ENCODE results near the gene RADIL. TPM values are rescaled to one million over a fixed set of nuclear protein-coding genes. Genes with fewer than 3 reads are reported as not detected.
"Not testable (repeated sequence)": the region's sequence is repeated elsewhere in the genome, so short reads cannot be mapped to it uniquely, and the experiment has no call there.

RADIL gene
- total and polyA plus RNA-seq, 8 donors: 1.2 to 21.6 (median 3.0) TPM; not detected in 1

- intact Hi-C loops (cut with DNase I; ENCODE audit: low total_unique reads): no loop called here
These were observed 85.4 kb downstream of the RADIL start for GRCh38 chr7:4797858-4798705.

GRCh38 chr7:4796453-4796852 is 87.1 kb downstream of the RADIL start:
- no peak for TF ChIP-seq EP300 (IDR thresholded peaks at IDR 0.05)
- TF ChIP-seq POLR2A (IDR thresholded peaks at IDR 0.05): no peak
- TF ChIP-seq POLR2AphosphoS5 (IDR thresholded peaks at IDR 0.05): no peak
- TF ChIP-seq, protein P1, sequence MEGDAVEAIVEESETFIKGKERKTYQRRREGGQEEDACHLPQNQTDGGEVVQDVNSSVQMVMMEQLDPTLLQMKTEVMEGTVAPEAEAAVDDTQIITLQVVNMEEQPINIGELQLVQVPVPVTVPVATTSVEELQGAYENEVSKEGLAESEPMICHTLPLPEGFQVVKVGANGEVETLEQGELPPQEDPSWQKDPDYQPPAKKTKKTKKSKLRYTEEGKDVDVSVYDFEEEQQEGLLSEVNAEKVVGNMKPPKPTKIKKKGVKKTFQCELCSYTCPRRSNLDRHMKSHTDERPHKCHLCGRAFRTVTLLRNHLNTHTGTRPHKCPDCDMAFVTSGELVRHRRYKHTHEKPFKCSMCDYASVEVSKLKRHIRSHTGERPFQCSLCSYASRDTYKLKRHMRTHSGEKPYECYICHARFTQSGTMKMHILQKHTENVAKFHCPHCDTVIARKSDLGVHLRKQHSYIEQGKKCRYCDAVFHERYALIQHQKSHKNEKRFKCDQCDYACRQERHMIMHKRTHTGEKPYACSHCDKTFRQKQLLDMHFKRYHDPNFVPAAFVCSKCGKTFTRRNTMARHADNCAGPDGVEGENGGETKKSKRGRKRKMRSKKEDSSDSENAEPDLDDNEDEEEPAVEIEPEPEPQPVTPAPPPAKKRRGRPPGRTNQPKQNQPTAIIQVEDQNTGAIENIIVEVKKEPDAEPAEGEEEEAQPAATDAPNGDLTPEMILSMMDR (IDR thresholded peaks at IDR 0.05): no peak
- no peak for DNase-seq
- intact Hi-C loops (cut with DNase I; ENCODE audit: low total_unique reads): no loop called here
- peaks cover 5 to 27% (median 14%) of the 10 kb centered on the region in 4 donors for H3K4me1 ChIP-seq
- H3K9me3 ChIP-seq: no peaks in the 10 kb centered on the region
- no peak overlapping the region for H3K4me3 ChIP-seq
- peaks cover under 1 to 15% (median 10%) of the 10 kb centered on the region in 4 donors for H3K36me3 ChIP-seq
- no peak overlapping the region for H3K27ac ChIP-seq
- 81 to 88% (median 84%) methylated on average over 9 of the region's 9 CpGs for WGBS, 5 donors
- no peaks in the 10 kb centered on the region for H3K27me3 ChIP-seq

More at GRCh38 chr7:4797858-4798705, 85.4 kb downstream of the RADIL start:
- peaks cover 0 to 13% (median 0%) of the 10 kb centered on the region in 3 donors for H3K27me3 ChIP-seq
- TF ChIP-seq POLR2A (IDR thresholded peaks at IDR 0.05) (no peak), POLR2AphosphoS5 (IDR thresholded peaks at IDR 0.05) (no peak), EP300 (IDR thresholded peaks at IDR 0.05) (no peak)
- TF ChIP-seq, protein P1 (IDR thresholded peaks at IDR 0.05): peak in 5 of 7 experiments; percentile 22 to 88 (median 75)
- peaks cover 0 to 11% (median 3%) of the 10 kb centered on the region in 4 donors for H3K4me1 ChIP-seq
- H3K36me3 ChIP-seq: no peaks in the 10 kb centered on the region
- H3K9me3 ChIP-seq: no peaks in the 10 kb centered on the region
- WGBS, 5 donors: 20 to 39% (median 38%) methylated on average over 25 to 37 of the region's 37 CpGs
- H3K4me3 ChIP-seq: no peak overlapping the region
- DNase-seq: peak; percentile 48 to 79
- H3K27ac ChIP-seq: no peak overlapping the region

- Histone ChIP-seq H3K36me3 (peaks cover 17 to 32% (median 26%) of the 10 kb centered on the region in 4 donors), H3K9me3 (no peaks in the 10 kb centered on the region), H3K4me1 (peaks cover 5 to 27% (median 14%) of the 10 kb centered on the region in 4 donors), H3K27me3 (no peaks in the 10 kb centered on the region), H3K27ac (no peak overlapping the region), H3K4me3 (no peak overlapping the region)
- intact Hi-C loops (cut with DNase I; ENCODE audit: low total_unique reads): no loop called here
- 85 to 90% (median 87%) methylated on average over 24 of the region's 24 CpGs for WGBS, 5 donors
- no peak for DNase-seq
- TF ChIP-seq POLR2AphosphoS5 (IDR thresholded peaks at IDR 0.05) (no peak), EP300 (IDR thresholded peaks at IDR 0.05) (no peak), POLR2A (IDR thresholded peaks at IDR 0.05) (no peak)
- TF ChIP-seq, protein P1 (IDR thresholded peaks at IDR 0.05): no peak
These were observed 88.7 kb downstream of the RADIL start for GRCh38 chr7:4794591-4795350.

DNA sequence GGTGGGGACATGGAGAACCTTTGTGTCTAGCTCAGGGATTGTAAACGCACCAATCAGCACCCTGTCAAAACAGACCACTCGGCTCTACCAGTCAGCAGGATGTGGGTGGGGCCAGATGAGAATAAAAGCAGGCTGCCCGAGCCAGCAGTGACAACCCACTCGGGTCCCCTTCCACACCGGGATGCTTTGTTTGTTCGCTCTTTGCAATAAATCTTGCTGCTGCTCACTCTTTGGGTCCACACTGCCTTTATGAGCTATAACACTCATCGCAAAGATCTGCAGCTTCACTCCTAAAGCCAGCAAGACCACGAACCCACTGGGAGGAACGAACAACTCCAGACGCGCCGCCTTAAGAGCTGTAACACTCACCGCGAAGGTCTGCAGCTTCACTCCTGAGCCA is 89.3 kb downstream of the RADIL start:
- Histone ChIP-seq H3K4me1 (peaks cover 5 to 27% (median 14%) of the 10 kb centered on the region in 4 donors), H3K36me3 (peaks cover 23 to 38% (median 32%) of the 10 kb centered on the region in 4 donors)
- 76 to 85% (median 80%) methylated on average over 10 to 14 of the region's 14 CpGs for WGBS, 5 donors
- intact Hi-C loops (cut with DNase I; ENCODE audit: low total_unique reads); H3K27me3 ChIP-seq; DNase-seq; H3K4me3 ChIP-seq; H3K9me3 ChIP-seq; H3K27ac ChIP-seq: not testable (repeated sequence)

DNA sequence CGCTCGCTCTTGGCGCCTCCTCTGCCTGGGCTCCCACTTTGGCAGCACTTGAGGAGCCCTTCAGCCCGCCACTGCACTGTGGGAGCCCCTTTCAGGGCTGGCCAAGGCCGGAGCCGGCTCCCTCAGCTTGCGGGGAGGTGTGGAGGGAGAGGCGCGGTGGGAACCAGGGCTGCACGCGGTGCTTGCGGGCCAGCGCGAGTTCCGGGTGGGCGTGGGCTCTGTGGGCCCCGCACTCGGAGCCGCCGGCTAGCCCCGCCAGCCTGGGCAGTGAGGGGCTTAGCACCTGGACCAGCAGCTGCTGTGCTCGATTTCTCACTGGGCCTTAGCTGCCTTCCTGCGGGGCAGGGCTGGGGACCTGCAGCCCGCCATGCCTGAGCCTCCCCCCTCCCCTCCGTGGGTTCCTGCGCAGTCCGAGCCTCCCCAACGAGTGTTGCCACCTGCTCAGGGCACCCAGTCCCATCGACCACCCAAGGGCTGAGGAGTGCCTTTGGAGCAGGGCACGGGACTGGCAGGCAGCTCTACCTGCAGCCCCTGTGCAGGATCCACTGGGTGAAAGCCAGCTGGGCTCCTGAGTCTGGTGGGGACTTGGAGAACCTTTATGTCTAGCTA is 90.0 kb downstream of the RADIL start:
- intact Hi-C loops (cut with DNase I; ENCODE audit: low total_unique reads); H3K9me3 ChIP-seq; H3K27me3 ChIP-seq; DNase-seq; H3K4me3 ChIP-seq; H3K27ac ChIP-seq: not testable (repeated sequence)
- Histone ChIP-seq H3K36me3 (peaks cover 30 to 45% (median 39%) of the 10 kb centered on the region in 4 donors), H3K4me1 (peaks cover 5 to 25% (median 14%) of the 10 kb centered on the region in 4 donors)
- 92 to 97% (median 94%) methylated on average over 10 to 30 of the region's 30 CpGs for WGBS, 5 donors

All from stomach (tissue), 9 donors.